Measurements from ENCODE around the gene LRRC8D.
"Not testable (repeated sequence)": the region's sequence is repeated elsewhere in the genome, so short reads cannot be mapped to it uniquely, and the experiment has no call there.

LRRC8D gene

GRCh38 chr1:89984564-89985116 lies 163.8 kb downstream of the LRRC8D start:
- DNase-seq (ENCODE audit: low read depth in 2 of 2, low spot score in 1 of 2) = not testable (repeated sequence)

- no peak for DNase-seq (ENCODE audit: low read depth in 2 of 2, low spot score in 1 of 2)
Observed at GRCh38 chr1:89986020-89986419, 165.2 kb downstream of the LRRC8D start.
